ENCODE data around the gene TRIM51G.
"Not testable (repeated sequence)": the region's sequence is repeated elsewhere in the genome, so short reads cannot be mapped to it uniquely, and the experiment has no call there.

TRIM51G gene, protein sequence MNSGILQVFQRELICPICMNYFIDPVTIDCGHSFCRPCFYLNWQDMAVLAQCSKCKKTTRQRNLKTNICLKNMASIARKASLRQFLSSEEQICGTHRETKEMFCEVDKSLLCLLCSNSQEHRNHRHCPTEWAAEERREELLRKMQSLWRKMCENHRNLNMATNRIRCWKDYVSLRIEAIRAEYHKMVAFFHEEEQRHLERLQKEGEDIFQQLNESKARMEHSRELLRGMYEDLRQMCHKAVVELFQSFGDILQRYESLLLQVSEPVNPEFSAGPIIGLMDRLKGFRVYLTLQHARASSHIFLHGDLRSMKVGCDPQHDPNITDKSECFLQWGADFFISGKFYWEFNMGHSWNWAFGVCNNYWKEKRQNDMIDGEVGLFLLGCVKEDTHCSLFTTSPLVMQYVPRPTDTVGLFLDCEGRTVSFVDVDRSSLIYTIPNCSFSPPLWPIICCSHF

DNA sequence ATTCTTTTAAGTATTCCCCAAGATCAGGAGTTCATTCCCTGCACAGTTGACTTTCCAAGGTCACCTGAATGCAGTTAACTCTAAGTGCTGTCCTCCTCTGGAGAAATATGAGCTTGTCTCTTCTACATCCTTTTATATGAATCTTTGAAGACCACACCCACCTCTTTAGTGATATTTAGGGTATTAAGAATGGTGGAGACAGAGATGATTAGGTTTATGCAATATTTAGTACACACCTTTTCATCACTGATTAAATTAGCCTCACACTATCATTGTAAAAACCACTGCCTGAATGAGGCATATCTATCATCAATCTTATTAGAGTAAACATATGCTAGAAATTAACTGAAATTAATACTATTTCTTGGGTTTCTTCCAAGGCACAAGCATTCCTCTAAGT lies at the start of gene TRIM51G:
Gene TRIM51G (minus strand): TSS at position 101 of the 400 bp plus-strand sequence. CDS start 2,190 bp downstream, outside the sequence.
- not testable (repeated sequence) for DNase-seq

DNA sequence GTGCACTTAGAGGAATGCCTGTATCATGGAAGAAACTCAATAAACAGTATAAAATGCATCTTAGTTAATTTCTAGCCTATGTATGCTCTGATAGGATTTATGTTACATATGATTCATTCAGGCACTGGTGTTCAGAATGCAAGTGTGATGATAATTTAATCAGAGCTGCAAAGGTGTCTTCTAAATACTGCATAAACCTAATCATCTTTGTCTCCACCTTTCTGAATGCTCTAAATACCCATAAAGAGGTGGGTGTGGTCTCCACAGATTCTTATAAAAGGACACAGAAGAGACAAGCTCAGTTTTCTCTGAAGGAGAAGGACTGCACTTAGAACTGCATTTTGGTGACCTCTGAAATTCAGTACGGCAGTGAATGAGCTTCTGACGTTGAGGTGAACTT lies 44.8 kb upstream of the TRIM51G start, which contains the start of gene TRIM49B:
Gene TRIM49B (plus strand): TSS at position 301 of the 400 bp plus-strand sequence. CDS start 2,777 bp downstream, outside the sequence.
- DNase-seq = not testable (repeated sequence)

DNA sequence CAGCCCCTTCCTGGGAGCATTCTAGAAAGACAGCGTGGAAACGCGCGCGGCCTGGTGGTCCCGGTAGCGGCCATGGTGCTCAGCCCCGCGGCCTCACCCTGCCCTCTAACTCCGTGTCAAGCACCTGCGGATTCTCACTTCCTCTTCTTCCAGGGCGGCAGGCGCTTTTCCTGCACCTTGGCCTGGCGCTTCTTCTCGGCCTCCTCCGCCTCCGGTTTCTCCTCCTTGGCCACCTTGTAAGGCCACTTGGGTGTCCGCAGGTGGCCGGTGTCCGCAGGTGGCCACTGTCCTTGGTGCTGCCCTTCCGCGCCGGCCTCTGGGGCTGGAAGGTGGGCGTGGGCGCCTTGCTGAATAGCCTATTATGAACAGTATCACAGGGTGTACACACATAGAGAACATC lies 15.1 kb downstream of the TRIM51G start:
- DNase-seq = not testable (repeated sequence)

- DNase-seq = not testable (repeated sequence)
These were observed 28.2 kb downstream of the TRIM51G start for GRCh38 chr11:48955315-48956049.

DNA sequence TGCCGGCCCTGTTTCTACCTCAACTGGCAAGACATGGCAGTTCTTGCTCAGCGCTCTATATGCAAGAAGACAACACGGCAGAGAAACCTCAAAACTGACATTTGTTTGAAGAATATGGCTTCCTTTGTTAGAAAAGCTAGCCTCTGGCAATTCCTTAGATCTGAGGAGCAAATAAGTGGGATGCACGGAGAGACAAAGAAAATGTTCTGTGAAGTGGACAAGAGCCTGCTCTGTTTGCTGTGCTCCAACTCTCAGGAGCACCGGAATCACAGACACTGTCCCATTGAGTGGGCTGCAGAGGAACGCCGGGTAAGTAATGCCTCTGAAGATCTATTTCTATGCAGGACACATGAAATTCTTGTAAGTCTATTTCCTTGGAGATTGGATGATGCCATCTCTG lies 37.9 kb downstream of the TRIM51G start:
- not testable (repeated sequence) for DNase-seq
